DMS79 (cell line): ENCODE results near the gene OR6B2.
"Not testable (repeated sequence)": the region's sequence is repeated elsewhere in the genome, so short reads cannot be mapped to it uniquely, and the experiment has no call there.

Experiments
- DNase-seq: peaks from one replicate; lab custom pipeline; 2025; lab: John Stamatoyannopoulos, UW

OR6B2 gene

DNA sequence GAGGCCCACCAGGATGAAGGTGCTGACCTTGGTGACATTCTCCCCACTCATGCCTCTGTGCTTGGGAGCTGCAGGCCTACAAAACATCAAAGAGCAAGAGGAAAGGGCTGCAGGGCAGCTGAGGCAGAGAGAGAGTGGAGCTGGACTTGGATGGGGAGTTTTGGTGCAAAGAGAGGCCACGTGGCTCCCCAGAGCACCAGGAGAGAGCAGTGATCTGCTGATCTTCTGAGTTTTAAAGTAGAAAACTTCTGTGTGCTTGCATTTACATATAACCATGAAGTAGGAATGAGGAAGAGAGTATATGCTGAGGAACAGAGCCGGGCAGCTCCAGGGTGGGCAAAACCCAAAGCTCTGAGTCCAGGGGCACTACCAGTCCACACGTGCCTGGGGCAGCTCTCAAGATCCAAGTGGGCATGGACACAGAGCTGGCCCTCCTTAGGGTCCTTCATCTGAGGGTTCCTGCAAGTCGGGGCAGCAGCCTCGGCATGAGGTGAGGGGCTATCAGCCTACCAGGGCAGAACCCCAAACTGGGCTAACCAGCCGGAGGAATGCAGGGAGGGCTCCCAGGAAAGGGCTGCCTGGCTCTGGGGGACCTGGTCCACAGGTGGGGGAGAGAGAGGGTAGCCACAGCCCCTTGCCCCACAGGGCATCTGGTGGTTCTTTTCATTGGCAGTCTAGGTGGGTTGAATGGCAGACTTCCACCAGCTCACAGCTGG is at the start of gene OR6B2:
OR6B2 (minus strand) TSS at position 51 of the 716 bp plus-strand sequence; CDS start at position 51, 0 bp downstream.
- no peak for DNase-seq

DNA sequence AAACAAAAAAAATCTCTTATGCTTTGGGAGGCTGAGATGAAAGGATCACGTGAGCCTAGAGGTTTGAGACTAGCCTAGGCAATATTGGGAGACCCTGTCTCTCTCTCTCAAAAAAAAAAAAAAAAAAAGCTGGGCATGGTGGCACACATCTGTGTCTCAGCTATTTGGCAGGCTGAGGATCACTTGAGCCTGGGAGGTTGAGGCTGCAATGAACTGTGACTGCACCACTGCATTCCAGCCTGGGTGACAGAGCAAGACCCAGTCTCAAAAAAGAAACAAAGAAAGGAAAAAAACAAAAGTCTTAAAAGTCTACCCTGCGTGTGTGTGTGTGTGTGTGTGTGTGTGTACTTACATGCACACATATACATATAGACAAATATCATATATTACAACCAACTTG is 48.4 kb upstream of the OR6B2 start:
- DNase-seq, result no peak

DNA sequence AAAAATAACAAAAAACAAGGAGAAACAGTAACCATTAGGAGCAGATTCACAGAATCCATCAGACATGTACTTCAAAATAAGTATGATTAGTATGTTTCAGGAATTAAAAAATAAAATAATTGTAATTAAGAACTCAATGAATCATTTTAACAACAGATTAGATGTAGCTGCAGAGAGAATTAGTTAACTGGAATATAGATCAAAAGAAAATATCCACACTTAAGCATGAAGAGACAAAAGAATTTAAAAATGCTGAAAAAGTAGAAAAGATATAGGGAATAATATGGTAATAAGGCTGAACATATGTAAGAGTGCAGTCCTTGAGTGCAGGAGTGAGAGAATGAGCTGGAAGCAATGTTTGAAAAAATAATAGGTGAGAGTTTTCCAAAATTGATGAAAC is 47.2 kb upstream of the OR6B2 start:
- no peak for DNase-seq

DNA sequence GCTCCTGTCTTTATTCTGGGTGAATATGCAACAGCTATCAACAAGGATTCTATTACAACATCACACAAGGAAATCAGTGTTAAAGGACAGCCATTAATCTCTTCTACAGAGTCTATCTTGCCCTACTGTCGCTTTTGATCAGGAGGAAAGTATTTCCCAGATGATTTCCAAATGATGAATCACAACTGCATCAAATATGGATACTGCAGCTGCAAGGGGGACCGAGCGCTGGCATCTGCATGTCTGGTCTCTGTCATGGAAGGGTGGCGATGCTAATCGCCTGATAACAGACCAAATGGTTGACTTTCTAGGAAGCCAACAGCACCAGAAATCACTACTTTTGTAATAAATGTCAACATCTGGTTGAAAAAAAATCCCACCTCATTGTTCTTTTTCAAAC is 44.3 kb upstream of the OR6B2 start:
- DNase-seq, result no peak

DNA sequence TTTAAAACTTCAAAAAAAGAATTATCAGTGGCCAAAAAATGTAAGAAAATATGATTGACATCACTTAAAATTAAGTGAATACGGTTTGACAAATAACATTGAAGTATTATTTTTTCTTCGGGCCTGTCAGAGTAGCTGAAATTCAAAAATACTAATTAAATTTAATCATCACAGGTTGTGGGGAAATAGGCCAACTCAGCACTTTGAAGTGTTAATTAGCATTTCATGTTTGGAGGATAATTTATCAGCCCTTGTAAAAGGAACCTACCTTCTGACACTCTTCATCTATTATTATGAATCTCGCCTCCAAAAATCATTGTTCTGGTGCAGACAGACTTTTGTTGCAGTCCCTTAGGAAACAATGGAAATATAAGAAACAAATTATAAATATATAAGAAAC is 40.7 kb upstream of the OR6B2 start:
- no peak for DNase-seq

DNA sequence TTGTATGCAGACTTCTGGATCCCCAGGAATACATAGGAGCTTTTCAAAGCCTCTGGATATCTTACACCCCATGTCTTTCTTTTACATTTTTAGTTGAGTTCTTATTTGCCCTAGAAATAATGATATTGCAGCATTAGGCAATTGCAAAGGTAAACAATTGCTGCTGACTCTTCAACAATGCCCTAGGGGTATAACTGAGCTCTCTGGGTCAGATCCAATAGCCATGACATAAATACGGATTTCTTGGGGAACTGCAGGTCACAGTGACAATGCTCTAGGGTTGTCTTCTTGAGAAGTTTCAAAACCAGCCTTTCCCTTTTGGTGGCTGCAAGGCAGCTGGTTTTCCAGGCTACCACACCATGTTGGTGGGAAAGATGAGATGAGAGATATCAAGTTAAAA is 39.6 kb upstream of the OR6B2 start:
- no peak for DNase-seq

DNA sequence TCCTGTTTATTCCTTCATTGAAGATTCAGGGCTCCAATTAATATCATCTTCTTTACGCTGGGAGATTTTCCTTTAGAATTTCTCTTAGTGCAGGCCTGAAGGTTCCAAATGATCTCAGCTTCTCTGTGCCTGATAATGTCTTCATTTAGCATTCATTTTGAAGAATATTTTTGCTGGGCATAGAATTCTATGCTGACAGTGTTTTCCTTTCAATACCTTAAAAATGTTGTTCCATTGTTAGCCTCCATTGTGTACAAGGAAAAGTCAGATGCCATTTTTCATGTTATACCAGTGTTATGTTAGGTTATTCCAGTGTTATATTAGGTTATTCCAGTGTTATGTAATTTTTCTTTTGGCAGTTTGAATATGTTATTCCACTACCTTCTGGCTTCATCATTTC is 38.0 kb upstream of the OR6B2 start:
- DNase-seq, result no peak

DNA sequence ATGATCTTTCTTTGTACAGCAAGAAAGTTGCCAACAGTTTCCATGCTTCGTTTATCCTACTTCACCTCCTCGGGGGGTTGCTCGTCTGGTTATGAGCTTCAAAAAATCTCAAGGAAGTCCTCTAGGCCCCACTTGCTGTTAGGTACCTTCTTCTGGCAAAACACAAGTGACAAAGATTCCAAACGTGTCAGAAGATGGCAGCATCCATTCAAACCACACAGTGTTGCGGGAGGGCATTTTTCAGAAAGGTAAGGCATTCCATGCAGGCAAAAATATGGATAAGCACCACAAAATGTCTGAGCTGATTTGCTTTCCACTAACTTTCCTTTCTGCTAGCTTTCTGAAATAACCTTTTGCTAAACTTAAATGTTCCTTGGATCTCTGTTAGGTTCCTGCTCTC is 36.3 kb upstream of the OR6B2 start:
- DNase-seq, result no peak

DNA sequence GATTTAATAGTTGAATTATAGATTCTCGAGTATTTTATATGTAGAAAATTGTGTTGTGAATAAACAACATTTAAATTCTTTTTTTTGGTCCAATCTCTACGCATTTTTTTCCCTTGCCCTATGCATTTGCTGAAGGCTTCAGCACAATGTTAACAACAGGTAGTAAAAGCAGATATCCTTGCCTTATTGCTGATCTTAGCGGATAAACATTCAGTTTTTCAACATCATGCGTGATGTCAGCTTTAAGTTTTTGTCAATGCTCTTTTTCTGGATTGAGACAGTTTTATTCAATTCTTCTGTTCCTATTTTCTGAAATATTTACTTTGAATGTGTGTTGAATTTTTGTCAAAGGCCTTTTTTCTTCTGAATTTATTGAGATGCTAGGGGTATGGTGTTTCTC is 34.7 kb upstream of the OR6B2 start:
- DNase-seq, result no peak

DNA sequence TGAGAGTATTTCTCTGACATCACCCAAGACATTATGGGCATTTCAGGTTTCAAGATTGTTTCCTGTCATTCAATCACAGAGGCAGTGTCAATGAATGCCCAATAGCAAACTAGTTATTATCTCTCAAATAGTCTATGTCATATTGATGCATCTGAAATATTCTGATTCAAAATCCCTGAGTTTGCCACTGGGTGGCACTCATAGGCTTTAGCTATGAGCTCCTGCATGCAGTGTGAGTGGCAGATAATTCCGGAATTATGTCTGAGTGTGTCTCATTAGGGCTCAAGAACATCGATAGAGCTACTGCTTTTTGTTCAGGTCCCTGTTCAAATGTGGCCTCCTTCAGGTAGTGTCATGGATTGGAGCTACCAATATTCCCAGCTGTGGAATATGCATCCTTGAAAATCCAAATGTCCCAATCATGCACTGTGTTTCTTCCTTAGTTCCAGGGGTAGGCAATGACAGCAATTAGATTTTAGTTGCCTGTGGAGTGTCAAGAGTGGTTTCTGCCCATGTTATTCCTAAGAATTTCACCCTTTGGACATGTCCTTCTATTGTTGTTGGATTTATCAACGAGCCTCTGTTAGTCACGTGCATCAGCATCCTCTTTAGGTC is 30.9 kb upstream of the OR6B2 start:
- DNase-seq, result peak; percentile 11

DNA sequence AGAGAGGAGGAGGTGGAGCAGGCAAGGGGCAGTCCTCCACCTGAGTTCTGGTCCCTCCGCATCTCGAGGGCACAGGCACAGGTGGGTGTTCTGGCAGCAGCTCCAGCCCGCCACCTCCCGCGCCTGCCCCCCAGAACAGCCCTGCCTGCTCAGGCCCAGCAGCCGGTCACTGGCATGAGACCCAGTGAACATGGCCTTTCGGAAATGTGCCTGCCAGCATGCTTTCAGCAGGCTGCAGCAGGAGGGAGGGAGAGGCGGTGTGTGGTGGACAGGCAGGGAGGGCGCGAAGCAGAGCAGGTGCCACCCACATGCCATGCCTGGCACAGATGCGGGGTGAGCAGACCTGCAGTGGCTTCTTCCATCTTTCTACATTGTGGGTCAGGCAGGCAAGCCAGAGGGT is 26.4 kb upstream of the OR6B2 start:
- no peak for DNase-seq

DNA sequence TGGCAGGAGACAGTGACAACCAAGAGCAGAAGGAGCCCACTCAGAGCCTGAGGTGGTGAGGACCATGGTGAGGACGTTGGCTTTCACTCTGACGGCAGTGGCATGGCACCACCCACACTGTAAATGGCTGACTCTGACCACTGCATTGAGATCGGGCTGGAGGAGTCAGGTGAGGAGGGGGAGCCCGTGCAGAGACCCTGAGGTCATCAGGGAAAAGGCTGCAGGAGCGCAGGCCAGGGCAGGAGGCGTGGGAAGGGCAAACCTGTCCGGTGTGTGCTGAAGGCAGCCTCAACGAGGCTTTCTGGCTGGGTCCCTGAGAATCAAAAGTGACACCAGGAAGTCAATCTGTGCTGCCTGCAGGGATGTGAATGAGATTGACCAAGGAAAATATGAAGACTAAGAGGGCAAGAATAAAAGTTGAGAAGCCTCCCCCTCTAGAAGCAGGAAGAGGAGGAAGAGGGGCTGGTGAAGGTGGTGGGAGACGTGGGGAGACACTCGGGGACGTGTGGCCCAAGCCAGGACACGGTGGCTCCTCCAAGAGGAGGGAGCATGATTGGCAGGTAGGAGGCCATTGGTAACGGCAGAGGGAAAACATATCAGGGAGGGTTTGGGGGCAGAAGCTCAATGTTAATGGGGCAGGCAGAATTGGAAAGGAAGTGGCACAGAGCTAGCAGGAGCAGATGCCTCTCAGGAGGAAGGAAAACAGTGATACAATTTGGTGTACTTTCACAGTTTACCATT is 25.1 kb upstream of the OR6B2 start:
- no peak for DNase-seq

DNA sequence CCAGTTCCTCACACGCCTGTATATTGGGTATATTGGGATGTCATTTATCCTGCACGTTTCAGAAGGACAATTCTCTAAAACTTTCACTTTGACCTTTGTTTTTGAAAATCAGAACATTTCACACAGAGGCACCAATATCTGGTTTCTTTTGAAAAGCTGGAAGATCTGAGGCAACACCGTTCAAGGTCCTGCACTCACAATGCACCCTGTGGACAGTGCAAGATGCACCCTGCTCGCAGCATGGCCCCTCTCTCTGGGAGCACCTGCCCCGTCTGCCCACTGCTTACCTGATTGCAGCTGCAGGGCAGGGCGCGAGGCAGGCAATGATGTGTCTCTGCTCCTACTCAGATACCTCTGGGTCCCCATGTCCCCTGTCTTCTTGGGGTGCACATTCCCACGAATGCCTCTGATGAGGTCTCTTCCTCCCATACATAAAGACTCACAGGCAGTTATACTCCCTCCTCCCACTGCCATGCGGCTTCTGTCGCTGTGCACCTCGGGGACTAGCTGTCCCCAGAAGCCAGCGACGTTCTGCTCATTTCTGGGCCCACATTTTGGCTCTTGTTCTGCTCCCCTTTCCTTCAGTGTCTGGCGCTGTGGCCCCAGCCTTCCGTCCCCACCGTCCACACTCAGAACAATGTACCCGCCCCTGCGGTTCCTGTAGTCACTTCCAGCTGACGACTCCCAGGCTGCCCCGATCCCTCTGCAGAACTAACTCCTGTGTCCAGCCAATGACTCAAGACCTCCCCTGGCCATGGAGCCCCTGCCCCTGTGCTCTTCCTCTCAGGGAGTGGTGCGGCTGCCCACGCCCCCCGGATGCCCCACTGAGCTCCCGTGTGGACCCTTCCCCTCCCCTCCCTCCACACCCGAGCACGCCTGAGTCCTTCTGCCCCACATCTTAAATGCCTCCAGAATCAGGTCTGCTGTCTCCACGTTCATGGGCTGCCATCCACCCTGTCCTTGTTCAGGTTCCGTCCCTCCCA is 23.2 kb upstream of the OR6B2 start, which contains the start of gene OR6B3:
OR6B3 (minus strand) TSS at position 349 of the 983 bp plus-strand sequence.
- DNase-seq, result no peak

DNA sequence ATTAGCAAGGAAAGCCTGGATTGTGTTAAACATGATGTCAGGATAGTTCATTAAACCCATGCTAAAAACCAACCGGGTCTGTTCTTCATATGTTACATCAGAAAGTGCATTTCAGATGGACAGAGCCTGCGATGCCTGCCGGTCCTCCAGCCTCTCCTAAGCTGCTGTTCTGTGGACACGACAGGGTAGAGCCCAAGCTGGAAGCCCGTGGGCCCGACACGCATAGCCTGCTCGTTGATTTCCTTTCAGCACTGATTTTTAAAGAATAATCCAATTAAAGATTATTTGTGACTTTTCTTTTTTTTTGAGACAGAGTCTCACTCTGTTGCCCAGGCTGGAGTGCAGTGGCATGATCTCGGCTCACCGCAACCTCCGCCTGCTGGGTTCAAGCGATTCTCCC is 22.3 kb upstream of the OR6B2 start:
- no peak for DNase-seq

DNA sequence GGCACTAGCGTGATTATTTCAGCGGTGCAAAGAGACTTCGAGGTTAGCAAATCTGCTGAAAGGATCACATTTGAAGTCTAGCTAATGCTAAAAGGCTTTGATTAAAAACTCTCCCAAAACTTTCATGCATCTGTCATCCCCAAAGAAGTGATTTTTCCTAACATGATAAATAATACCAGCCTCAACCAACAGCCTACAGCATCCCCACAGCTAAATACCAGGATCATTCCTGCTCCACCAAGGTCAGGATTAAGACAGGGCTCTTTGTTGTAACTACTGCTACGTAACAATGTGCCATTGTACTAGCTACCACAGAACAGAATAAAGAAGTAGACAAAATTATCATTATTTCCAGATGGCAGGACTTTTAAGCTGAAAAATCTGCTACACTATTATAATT is 21.5 kb upstream of the OR6B2 start:
- DNase-seq, result no peak

DNA sequence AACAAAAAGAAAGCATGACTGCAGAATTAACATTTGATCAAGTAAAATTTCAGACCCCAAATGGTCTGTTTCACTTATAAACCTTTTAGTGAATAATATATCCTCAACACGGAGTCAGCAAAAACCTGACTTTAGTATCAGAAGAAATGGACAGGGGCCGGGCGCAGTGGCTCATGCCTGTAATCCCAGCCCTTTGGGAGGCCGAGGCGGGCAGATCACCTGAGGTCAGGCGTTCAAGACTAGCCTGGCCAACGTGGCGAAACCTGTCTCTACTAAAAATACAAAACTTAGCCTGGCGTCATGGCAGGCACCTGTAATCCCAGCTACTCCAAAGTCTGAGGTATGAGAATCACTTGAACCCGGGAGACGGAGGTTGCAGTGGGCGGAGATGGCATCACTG is 20.0 kb upstream of the OR6B2 start:
- no peak for DNase-seq

DNA sequence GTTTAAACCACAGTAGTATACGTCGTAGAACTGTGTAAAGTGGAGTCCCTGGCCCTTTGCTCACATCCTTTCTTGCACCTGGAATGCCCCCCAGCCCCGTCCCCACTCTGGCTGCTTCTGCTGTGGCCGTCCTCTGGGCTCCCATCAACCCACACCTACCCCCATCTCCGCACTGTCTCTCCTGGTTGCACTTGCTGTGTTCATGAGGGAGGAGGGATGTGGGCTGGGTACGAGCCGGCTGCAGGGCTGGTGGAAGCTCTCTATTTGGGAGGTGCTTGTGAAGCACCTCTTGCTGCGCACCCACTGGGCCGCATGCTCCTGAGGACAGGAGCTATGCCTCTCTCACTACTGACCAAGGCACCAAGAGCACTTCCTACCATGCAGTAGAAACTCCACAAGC is 18.0 kb upstream of the OR6B2 start:
- DNase-seq, result no peak

DNA sequence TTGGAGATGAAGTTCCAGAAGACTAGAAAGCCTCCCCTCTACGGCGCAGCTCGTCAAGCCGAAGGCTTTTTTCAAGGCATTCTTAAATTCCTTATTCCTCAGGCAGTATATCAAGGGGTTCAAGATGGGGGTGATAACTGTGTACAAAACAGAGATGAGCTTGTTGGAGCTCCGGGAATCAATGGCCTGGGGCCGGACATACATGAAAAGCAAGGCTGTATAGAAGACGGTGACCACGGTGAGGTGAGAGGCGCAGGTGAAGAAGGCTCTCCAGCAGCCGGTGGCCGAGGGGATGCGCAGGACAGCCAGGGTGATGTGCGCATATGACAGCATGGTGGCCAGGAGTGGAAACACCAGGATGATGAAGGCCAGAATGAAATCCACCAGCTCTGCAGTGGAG is 14.9 kb upstream of the OR6B2 start:
- no peak for DNase-seq

DNA sequence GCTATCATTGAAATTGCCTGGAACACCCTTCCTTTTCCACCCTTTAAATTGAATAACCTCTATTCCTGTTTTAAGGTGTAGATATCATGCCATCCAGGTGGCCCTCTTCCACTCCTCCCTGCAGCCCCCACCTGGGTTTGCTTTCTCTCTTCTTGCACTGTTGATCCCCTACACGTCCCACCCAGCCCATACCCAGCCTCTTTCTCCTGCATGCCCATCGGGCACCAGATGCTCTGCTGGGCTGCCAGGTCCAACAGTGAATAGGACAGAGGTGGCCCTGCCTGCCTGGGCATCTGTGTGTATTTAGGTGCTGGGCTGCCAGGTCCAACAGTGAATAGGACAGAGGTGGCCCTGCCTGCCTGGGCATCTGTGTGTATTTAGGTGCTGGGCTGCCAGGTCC is 13.9 kb upstream of the OR6B2 start:
- not testable (repeated sequence) for DNase-seq

DNA sequence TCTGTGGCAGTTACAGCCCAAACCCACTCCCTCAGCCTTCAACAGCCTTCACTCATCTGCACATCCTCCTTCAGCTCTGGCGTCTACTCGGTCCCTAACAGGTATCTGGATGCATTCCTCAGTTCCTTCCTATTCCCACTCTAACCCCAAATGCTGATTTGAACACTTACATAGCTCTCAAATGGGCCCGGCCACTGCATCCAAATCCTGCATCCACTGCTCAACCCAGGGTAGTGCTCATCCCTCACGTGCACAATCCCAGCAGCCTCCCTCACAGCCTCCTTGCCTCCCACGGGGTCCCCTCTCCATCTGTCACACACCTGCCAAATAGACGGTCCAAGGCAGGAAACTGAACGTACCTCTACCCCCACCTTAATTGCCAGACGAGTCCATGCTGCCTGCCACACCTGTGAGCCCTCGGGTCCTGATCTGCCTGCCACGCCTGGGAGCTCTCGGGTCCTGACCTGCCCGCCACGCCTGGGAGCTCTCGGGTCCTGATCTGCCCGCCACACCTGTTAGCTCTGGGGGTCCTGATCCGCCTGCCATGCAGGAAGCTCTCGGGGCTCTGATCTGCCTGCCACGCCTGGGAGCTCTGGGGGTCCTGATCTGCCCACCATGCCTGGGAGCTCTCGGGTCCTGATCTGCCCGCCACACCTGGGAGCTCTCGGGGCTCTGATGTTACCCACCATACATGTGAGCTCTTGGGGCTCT is 13.2 kb upstream of the OR6B2 start:
- DNase-seq, result no peak

DNA sequence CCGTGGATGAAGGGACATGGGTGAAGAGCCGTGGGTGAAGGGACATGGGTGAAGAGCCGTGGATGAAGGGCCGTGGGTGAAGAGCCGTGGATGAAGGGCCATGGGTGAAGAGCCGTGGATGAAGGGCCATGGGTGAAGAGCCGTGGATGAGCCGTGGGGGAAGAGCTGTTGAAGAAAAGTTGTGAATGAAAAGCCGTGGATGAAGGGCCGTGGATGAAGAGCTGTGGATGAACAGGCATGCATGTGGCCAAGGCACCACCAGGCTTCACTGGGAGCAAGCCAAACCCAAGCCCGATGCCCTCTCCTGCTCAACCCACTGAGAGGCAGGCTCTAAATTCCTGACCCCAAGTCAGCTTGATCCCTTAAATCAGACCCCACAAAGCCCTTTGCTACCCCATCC is 12.5 kb upstream of the OR6B2 start:
- no peak for DNase-seq
